ENCODE measurements around the gene F11. TPM values are rescaled to one million over a fixed set of nuclear protein-coding genes. Genes with fewer than 3 reads are reported as not detected.

Gene F11
- total and polyA plus RNA-seq, 4 donors = 2.8 to 12.9 (median 6.7) TPM

DNA sequence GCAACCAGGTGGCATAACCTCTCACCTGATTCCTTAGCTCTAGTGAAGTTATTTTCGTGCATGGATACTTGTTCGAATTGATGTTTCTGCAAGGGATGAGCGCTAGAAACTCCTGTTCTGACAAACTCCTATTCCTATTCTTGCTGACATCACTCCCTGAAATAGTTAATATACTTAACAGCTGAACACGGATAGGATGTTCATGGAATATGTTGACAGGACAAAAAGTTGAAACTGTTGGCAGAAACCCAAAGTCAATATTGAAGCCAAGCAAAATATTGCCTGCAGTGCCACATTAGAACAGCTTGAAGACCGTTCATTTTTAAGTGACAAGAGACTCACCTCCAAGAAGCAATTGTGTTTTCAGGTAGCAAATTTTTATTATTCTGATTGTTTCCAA lies 38.8 kb upstream of the F11 start, which contains the start of gene KLKB1:
KLKB1 (plus strand) TSS at position 287 of the 400 bp plus-strand sequence. CDS start 689 bp downstream, outside the sequence.
- Histone ChIP-seq H3K27me3 (ENCODE audit: control insufficient read depth in 3 of 3, insufficient read depth in 3 of 3, low read length in 2 of 3) (no peaks in the 10 kb centered on the region), H3K36me3 (ENCODE audit: control insufficient read depth in 4 of 4, insufficient read depth in 4 of 4, low read length in 4 of 4) (no peaks in the 10 kb centered on the region), H3K27ac (ENCODE audit: low read depth in 1 of 2, low read length in 1 of 2) (no peak within 1 kb of the TSS), H3K4me3 (no peak within 1 kb of the TSS), H3K9me3 (ENCODE audit: control insufficient read depth in 4 of 4, insufficient read depth in 3 of 4, low read length in 3 of 4) (peaks cover 0 to 6% (median 3%) of the 10 kb centered on the region in 4 donors), H3K4me1 (ENCODE audit: control insufficient read depth in 5 of 5, insufficient read depth in 5 of 5, low read length in 5 of 5) (peaks cover 0 to 13% (median 0%) of the 10 kb centered on the region in 5 donors), H3K9ac (ENCODE audit: insufficient read depth in 1 of 2, low read length in 2 of 2) (no peak within 1 kb of the TSS)
- DNase-seq (peak in 2 of 3 donors; percentile 62 to 74), ATAC-seq (ENCODE audit: insufficient read depth, low FRiP score) (no peak)
- TF ChIP-seq, protein P1, sequence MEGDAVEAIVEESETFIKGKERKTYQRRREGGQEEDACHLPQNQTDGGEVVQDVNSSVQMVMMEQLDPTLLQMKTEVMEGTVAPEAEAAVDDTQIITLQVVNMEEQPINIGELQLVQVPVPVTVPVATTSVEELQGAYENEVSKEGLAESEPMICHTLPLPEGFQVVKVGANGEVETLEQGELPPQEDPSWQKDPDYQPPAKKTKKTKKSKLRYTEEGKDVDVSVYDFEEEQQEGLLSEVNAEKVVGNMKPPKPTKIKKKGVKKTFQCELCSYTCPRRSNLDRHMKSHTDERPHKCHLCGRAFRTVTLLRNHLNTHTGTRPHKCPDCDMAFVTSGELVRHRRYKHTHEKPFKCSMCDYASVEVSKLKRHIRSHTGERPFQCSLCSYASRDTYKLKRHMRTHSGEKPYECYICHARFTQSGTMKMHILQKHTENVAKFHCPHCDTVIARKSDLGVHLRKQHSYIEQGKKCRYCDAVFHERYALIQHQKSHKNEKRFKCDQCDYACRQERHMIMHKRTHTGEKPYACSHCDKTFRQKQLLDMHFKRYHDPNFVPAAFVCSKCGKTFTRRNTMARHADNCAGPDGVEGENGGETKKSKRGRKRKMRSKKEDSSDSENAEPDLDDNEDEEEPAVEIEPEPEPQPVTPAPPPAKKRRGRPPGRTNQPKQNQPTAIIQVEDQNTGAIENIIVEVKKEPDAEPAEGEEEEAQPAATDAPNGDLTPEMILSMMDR (IDR thresholded peaks at IDR 0.05; ENCODE audit: control extremely low read depth, extremely low read depth) = no peak
- 62 to 80% methylated on average over 5 of the region's 5 CpGs for WGBS, 2 donors

DNA sequence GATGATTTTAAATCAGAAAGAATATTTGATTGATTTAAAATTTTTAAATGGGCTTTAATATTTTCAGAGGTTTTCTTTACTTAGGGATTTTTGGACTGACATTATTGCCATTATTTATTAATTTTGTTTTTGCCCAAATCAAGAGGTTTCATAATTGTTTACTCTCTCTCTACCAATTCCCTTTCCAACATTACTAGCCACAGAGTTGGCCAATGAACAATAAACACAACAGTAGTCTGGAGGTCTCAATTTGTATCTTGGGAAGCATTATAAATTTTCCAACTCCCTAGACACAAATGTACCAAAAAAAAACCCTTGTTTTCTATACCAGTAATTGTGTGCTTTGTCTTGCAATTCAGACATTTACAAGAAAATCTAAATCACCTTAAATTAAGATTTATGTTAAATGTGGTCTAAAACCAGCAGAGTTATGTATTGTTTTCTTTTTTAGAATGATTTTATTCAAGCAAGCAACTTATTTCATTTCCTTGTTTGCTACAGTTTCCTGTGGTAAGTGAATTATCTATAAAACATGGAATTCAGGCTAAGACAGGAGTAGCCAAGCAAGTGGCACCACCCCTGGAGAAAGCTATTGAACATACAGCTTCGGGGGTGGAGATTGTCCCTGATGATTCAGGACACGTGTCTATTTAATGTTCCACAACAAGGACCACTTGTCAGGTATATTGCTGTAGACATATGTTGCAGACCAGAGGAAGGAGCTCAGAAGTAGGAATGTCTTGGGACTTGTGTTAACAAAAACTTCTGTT lies 38.1 kb upstream of the F11 start:
- DNase-seq (no peak), ATAC-seq (ENCODE audit: insufficient read depth, low FRiP score) (no peak)
- Histone ChIP-seq H3K27me3 (ENCODE audit: control insufficient read depth in 3 of 3, insufficient read depth in 3 of 3, low read length in 2 of 3) (no peaks in the 10 kb centered on the region), H3K4me1 (ENCODE audit: control insufficient read depth in 5 of 5, insufficient read depth in 5 of 5, low read length in 5 of 5) (peaks cover 0 to 13% (median 0%) of the 10 kb centered on the region in 5 donors), H3K27ac (ENCODE audit: low read depth in 1 of 2, low read length in 1 of 2) (no peak overlapping the region), H3K9ac (ENCODE audit: insufficient read depth in 1 of 2, low read length in 2 of 2) (no peak overlapping the region), H3K4me3 (no peak overlapping the region), H3K36me3 (ENCODE audit: control insufficient read depth in 4 of 4, insufficient read depth in 4 of 4, low read length in 4 of 4) (no peaks in the 10 kb centered on the region), H3K9me3 (ENCODE audit: control insufficient read depth in 4 of 4, insufficient read depth in 3 of 4, low read length in 3 of 4) (peaks cover 0 to 6% (median 3%) of the 10 kb centered on the region in 4 donors)
- WGBS, 2 donors = 50 to 54% methylated on average over 2 of the region's 2 CpGs
- TF ChIP-seq, protein P1 (IDR thresholded peaks at IDR 0.05; ENCODE audit: control extremely low read depth, extremely low read depth) = no peak

DNA sequence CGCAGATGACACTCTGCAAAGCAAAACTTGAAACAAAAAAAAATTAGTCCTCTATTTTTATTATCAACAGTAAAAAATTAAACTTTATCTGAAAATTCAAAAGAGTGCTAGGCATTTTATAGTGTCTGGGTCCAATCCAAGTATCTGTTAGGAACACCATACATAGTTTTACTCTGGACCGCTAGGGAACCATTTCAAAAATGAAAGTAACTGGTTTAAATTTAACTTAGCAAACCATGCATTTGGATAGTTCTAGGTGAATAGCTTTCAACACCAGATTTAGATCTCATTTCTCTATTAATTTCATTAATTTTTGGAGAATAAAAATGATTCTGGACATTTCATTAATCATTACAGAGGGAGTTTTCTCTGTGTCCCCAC lies 37.5 kb upstream of the F11 start:
- Histone ChIP-seq H3K4me3 (no peak overlapping the region), H3K4me1 (ENCODE audit: control insufficient read depth in 5 of 5, insufficient read depth in 5 of 5, low read length in 5 of 5) (peaks cover 0 to 13% (median 0%) of the 10 kb centered on the region in 5 donors), H3K36me3 (ENCODE audit: control insufficient read depth in 4 of 4, insufficient read depth in 4 of 4, low read length in 4 of 4) (no peaks in the 10 kb centered on the region), H3K27ac (ENCODE audit: low read depth in 1 of 2, low read length in 1 of 2) (no peak overlapping the region), H3K9ac (ENCODE audit: insufficient read depth in 1 of 2, low read length in 2 of 2) (no peak overlapping the region), H3K9me3 (ENCODE audit: control insufficient read depth in 4 of 4, insufficient read depth in 3 of 4, low read length in 3 of 4) (peaks cover 0 to 6% (median 3%) of the 10 kb centered on the region in 4 donors), H3K27me3 (ENCODE audit: control insufficient read depth in 3 of 3, insufficient read depth in 3 of 3, low read length in 2 of 3) (no peaks in the 10 kb centered on the region)
- TF ChIP-seq, protein P1 (IDR thresholded peaks at IDR 0.05; ENCODE audit: control extremely low read depth, extremely low read depth) = no peak
- ATAC-seq (ENCODE audit: insufficient read depth, low FRiP score) (no peak), DNase-seq (peak in 1 of 3 donors; percentile 16)
- WGBS, 2 donors = 71 to 78% methylated on average over 2 of the region's 2 CpGs

Data from lung (tissue), 12 donors.